GM18873 (cell line): ENCODE measurements around the gene NFATC2.

Experiments
- ATAC-seq: cut with Tn5 transposase; IDR thresholded peaks from one replicate; pipeline ENCODE4 v1.9.1; 2021; ENCODE audit warnings: mild to moderate bottlenecking, moderate library complexity, moderate number of reproducible peaks; ENCODE audit not compliant: unreplicated experiment, low FRiP score

Gene NFATC2

DNA sequence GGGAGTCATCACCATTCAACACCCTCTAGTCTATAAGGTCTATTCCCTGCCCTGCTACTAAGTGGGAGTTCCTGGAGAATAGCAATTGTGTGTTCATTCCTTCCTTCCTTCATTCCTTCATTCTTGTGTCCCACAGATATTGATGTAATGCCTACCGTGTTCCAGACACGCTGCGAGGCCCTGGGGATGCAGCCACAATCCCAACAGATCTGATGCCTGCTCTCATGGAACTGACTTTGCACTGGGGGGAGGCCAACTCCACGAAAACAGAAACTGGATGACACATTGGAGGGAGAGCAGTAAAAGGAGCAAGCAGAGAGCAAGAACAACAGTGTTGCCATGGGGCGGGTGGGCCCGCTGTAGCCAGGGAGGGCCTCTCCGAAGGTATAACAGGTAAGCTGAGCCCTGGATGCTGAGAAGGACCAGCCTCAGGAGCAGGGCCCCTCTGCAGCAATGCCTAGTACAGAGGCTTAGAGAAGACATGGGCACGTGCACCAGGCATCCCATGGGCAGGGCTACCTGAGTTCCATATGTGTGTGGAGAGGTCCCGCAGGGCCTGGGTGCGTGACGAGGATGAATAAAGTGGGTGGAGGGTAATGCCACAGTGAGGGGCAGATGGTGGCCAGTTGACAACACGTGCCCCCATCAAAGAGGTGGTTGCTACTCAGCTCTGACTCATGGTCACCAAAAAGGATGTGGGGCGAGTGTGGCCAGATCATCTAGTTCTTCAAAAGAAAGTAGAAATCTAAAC, 173.9 kb downstream of the NFATC2 start:
- ATAC-seq = no peak

GRCh38 chr20:51366155-51366886, 176.2 kb downstream of the NFATC2 start:
- no peak for ATAC-seq

DNA sequence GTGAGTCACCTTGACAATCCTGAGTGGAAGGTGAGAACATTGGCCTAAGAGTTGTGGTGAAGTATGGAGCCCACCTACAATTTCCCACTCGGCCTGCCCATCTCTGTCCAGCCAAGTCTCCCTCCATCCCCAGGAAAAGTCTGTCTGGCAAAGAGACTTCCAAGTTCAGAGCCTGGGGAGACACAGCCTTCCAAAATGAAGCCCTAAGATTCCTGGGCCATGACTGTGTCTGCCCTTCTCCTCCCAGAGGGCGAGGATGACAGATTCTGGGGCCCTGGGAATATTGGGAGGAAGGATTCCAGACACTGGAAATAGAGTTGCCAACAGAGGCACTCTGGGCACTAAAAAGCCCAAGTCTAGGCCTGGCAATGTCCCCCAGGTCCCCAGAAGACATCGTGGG, 176.8 kb downstream of the NFATC2 start:
- no peak for ATAC-seq

GRCh38 chr20:51363813-51364212, 178.7 kb downstream of the NFATC2 start:
- ATAC-seq = no peak

DNA sequence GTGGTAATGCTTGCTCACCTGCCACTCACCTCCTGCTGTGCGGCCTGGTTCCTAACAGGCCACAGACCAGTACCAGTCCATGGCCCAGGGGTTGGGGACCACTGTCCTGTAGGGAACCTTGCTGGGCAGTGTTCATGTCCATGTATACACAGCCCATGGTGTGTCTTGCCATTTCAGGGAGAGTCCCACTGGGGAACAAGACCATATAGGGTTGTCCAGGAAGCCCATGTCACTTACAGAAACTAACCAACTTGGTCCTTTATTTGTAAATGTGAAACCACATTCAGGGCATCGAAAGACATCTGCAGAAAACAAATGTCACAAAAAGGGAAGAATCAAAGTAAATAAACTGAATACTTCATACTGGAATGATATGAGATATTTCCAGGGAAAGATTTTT, 179.1 kb downstream of the NFATC2 start:
- ATAC-seq = no peak

- no peak for ATAC-seq
These were observed 180.3 kb downstream of the NFATC2 start for GRCh38 chr20:51362254-51362653.

- no peak for ATAC-seq
These were observed 181.3 kb downstream of the NFATC2 start for GRCh38 chr20:51361258-51361657.

- ATAC-seq = no peak
These were observed 181.9 kb downstream of the NFATC2 start for GRCh38 chr20:51360451-51361201.

DNA sequence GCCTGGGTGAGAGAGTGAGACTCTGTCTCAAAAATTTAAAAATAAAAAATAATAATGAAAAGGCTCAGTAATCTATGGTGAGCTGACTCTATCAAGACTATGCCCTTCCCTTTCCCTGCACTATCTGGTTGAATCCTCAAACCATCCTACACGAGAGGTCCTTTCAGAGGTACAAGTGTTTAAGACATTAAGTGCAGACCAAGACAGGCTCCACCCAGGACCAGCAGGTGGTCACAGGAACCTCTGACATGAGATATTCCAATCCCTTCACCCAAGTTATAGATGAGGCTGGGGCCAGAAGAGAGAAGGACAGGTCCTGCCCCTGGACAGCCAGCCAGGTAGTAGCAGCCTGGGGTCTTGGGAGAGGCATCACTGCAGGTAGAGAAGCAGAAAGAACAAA, 182.6 kb downstream of the NFATC2 start:
- ATAC-seq = no peak

- ATAC-seq = no peak
These were observed 183.1 kb downstream of the NFATC2 start for GRCh38 chr20:51359401-51359800.

GRCh38 chr20:51358032-51358724, 184.3 kb downstream of the NFATC2 start:
- ATAC-seq = no peak

DNA sequence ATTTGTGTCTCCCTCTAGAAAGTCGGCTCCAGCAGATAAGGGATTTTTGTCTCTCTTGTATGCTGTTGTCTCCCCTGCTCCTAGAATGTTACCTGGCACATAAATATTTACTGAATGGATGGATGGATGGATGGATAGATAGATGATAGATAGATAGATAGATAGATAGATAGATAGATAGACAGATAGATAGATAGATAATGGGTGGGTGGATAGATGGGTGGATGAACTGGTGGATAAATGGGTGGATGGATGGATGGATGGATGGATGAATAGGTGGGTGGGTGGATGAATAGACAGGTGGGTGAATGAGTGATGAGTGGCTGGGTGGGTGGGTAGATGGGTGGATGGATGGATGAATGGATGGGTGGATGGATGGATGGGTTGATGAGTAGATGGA, 185.0 kb downstream of the NFATC2 start:
- no peak for ATAC-seq

- ATAC-seq = no peak
These were observed 185.6 kb downstream of the NFATC2 start for GRCh38 chr20:51356871-51357270.

GRCh38 chr20:51354769-51355319, 187.7 kb downstream of the NFATC2 start:
- ATAC-seq = no peak

DNA sequence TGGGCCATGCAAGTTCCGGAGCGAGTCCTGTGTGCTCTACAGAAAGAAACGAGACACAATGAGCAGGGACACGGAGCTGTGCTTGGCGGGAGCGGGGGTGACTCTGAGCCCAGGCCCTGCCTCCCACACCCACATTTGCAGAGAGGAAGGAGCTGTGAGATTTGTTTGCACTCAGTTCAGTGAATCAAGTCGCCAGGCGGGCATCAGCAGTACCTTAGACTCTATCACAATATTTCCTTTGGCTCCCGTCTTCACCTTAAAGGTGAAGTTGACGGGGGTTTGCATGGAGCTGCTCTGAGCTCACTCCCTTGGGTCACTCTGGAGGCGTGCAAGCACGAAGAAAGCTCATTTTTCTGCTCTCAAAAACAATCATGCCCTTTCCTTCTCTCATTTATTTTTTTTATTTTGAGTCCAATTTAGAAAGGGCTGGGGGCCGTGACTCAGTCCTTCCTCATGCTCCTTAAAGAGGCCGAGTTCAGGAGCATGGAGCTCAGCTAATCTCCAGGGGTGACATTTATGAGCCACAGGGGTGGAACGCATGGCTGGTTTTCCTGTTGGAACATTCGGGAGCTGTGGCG, 188.2 kb downstream of the NFATC2 start:
- ATAC-seq = no peak

- no peak for ATAC-seq
These were observed 189.0 kb downstream of the NFATC2 start for GRCh38 chr20:51353491-51353890.

- no peak for ATAC-seq
These were observed 189.7 kb downstream of the NFATC2 start for GRCh38 chr20:51352791-51353190.

- no peak for ATAC-seq
These were observed 191.4 kb downstream of the NFATC2 start for GRCh38 chr20:51350941-51351631.

- no peak for ATAC-seq
These were observed 193.6 kb downstream of the NFATC2 start for GRCh38 chr20:51348876-51349275.
